Keratinocyte (primary cell): ENCODE results near the gene SMIM14. TPM values are rescaled to one million over a fixed set of nuclear protein-coding genes. Genes with fewer than 3 reads are reported as not detected.
"Not testable (repeated sequence)": the region's sequence is repeated elsewhere in the genome, so short reads cannot be mapped to it uniquely, and the experiment has no call there.

Source experiments
- DNase-seq: peaks from one replicate; pipeline ENCODE4 v3.0.0-alpha.2; 2011; ENCODE audit warnings: low read depth, missing footprints, low spot score
- FAIRE-seq: peaks from 2 replicates; lab custom pipeline; 2011; peaks lifted over from hg19 to GRCh38; lab: Jason Lieb, UNC
- H2AFZ ChIP-seq: 2 replicates; pipeline ENCODE4 v1.6.0; 2012; ENCODE audit warnings: low read length, control low read depth, inconsistent platforms; ENCODE audit not compliant: control insufficient read depth
- H3K27ac ChIP-seq: 2 replicates; pipeline ENCODE4 v1.5.1; 2011; ENCODE audit warnings: low read length; ENCODE audit not compliant: control insufficient read depth, insufficient read depth
- H3K27me3 ChIP-seq: 3 replicates; pipeline ENCODE4 v1.6.0; 2011; ENCODE audit warnings: low read length; ENCODE audit not compliant: control insufficient read depth, insufficient read depth; ENCODE audit errors: extremely low read depth
- H3K36me3 ChIP-seq, 2 experiments: 2 replicates in 1 of 2; 3 replicates in 1 of 2; pipeline ENCODE4 v1.5.1; 2011; ENCODE audit warnings: low read length in 2 of 2, mild to moderate bottlenecking in 1 of 2; ENCODE audit not compliant: control insufficient read depth in 2 of 2, insufficient read depth in 2 of 2; ENCODE audit errors: extremely low read depth in 1 of 2
- H3K4me1 ChIP-seq: 3 replicates; pipeline ENCODE4 v1.5.1; 2011; ENCODE audit warnings: low read length; ENCODE audit not compliant: control insufficient read depth, insufficient read depth; ENCODE audit errors: extremely low read depth
- H3K4me2 ChIP-seq: 3 replicates; pipeline ENCODE4 v1.6.0; 2011; ENCODE audit warnings: low read depth, low read length; ENCODE audit not compliant: control insufficient read depth, insufficient read depth; ENCODE audit errors: extremely low read depth
- H3K4me3 ChIP-seq, 3 experiments: fragments of 200-600 bp in 1 of 3; sonication (generic) in 1 of 3; 2 replicates in 2 of 3; 3 replicates in 1 of 3; pipeline ENCODE4 v1.5.1; 2011 to 2016; ENCODE audit warnings: low read length in 3 of 3, mild to moderate bottlenecking in 3 of 3, control low read depth in 2 of 3, inconsistent platforms in 1 of 3, low read depth in 1 of 3, mixed read lengths in 1 of 3, mixed run types in 1 of 3, moderate library complexity in 1 of 3; ENCODE audit not compliant: control insufficient read depth in 2 of 3, insufficient read depth in 2 of 3; ENCODE audit errors: extremely low read depth in 1 of 3
- H3K79me2 ChIP-seq: 2 replicates; pipeline ENCODE4 v1.6.0; 2012; ENCODE audit warnings: low read length; ENCODE audit not compliant: control insufficient read depth, insufficient read depth
- H3K9ac ChIP-seq: 3 replicates; pipeline ENCODE4 v1.6.0; 2011; ENCODE audit warnings: low read length; ENCODE audit not compliant: control insufficient read depth, insufficient read depth; ENCODE audit errors: extremely low read depth
- H3K9me1 ChIP-seq: 3 replicates; pipeline ENCODE4 v1.6.0; 2011; ENCODE audit warnings: low read length; ENCODE audit not compliant: control insufficient read depth, insufficient read depth; ENCODE audit errors: extremely low read depth
- H3K9me3 ChIP-seq: 2 replicates; pipeline ENCODE4 v1.5.1; 2012; ENCODE audit warnings: low read depth, low read length; ENCODE audit not compliant: control insufficient read depth
- H4K20me1 ChIP-seq: 3 replicates; pipeline ENCODE4 v1.6.0; 2011; ENCODE audit warnings: low read length; ENCODE audit not compliant: control insufficient read depth, insufficient read depth; ENCODE audit errors: extremely low read depth
- EZH2 ChIP-seq: IDR thresholded peaks from one replicate; pipeline ENCODE4 v1.6.1; 2012; ENCODE audit warnings: inconsistent platforms, mild to moderate bottlenecking, low read length, moderate library complexity
- dilution Hi-C: fragments of 300-500 bp; cut with MboI; formaldehyde crosslinking; loops from one replicate; pipeline ENCODE4 v1.7.0; 2020; ENCODE audit warnings: low sequenced_read_pairs; ENCODE audit not compliant: extremely low pct_ligation_motif_present
- polyA plus RNA-seq, 5 experiments: library from polyadenylated mRNA; depleted of rRNA in 3 of 5; stranded (reverse) in 3 of 5; stranded (forward) in 1 of 5; unstranded in 1 of 5; fragments of >200 nt; gene quantifications; 1 replicate in 1 of 5; 2 replicates in 3 of 5; 3 replicates in 1 of 5; pipeline versions ENCODE4 v1.2.1 to v1.2.3, GENCODE V29; 2011 to 2012; ENCODE audit warnings: missing spikeins in 2 of 5, low read depth in 1 of 5, low replicate concordance in 1 of 5
- TF ChIP-seq, protein P1 (sequence below), 3 experiments: IDR thresholded peaks in 1 of 3; conservative IDR thresholded peaks in 1 of 3; optimal IDR thresholded peaks in 1 of 3; 2 replicates in 2 of 3; 3 replicates in 1 of 3; pipeline versions ENCODE3 to v1.5.1; 2011; ENCODE audit warnings: low read length in 3 of 3, mild to moderate bottlenecking in 3 of 3, moderate library complexity in 2 of 3, control low read depth in 1 of 3, inconsistent platforms in 1 of 3; ENCODE audit not compliant: insufficient read depth in 2 of 3; ENCODE audit errors: extremely low read depth in 1 of 3

SMIM14 gene
- polyA plus RNA-seq, 1 donor (not counting 4 experiments of a cell fraction or from before 2014, with no cell fraction given) = 13.9 TPM

DNA sequence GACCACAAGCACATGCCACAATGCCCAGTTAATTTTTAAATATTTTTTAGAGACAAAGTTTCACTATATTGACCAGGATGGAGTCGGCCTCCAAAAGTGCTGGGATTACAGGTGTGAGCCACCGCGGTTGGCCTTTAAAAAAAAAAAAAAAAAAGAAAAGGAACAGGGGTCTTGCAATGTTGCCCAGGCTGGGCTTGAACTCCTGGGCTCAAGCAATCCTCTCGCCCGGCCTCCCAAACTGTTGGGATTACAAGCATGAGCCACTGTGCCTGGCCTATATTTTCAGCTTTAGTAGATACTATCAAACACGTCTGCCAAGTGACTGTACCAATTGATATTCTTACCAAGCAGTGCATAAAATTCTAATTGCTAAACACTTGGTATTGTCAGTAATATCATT is 120.2 kb downstream of the SMIM14 start:
- no peak overlapping the region for H2AFZ ChIP-seq
- DNase-seq = no peak
- TF ChIP-seq, protein P1, sequence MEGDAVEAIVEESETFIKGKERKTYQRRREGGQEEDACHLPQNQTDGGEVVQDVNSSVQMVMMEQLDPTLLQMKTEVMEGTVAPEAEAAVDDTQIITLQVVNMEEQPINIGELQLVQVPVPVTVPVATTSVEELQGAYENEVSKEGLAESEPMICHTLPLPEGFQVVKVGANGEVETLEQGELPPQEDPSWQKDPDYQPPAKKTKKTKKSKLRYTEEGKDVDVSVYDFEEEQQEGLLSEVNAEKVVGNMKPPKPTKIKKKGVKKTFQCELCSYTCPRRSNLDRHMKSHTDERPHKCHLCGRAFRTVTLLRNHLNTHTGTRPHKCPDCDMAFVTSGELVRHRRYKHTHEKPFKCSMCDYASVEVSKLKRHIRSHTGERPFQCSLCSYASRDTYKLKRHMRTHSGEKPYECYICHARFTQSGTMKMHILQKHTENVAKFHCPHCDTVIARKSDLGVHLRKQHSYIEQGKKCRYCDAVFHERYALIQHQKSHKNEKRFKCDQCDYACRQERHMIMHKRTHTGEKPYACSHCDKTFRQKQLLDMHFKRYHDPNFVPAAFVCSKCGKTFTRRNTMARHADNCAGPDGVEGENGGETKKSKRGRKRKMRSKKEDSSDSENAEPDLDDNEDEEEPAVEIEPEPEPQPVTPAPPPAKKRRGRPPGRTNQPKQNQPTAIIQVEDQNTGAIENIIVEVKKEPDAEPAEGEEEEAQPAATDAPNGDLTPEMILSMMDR (optimal IDR thresholded peaks at IDR 0.05 in 1 of 3, IDR thresholded peaks at IDR 0.05 in 1 of 3, conservative IDR thresholded peaks at IDR 0.05 in 1 of 3; ENCODE audit: extremely low read depth in 1 of 3, insufficient read depth in 2 of 3, low read length in 3 of 3) = no peak
- no peak for TF ChIP-seq EZH2
- H3K9me3 ChIP-seq = no peaks in the 10 kb centered on the region
- no peak overlapping the region for H3K4me3 ChIP-seq
- no peaks in the 10 kb centered on the region for H3K4me1 ChIP-seq
- no peak overlapping the region for H3K9ac ChIP-seq
- no peaks in the 10 kb centered on the region for H3K9me1 ChIP-seq
- no peak overlapping the region for H3K27ac ChIP-seq
- dilution Hi-C loops = no loop called here
- FAIRE-seq = no peak
- no peaks in the 10 kb centered on the region for H3K27me3 ChIP-seq
- H3K79me2 ChIP-seq = peaks cover 14% of the 10 kb centered on the region
- no peak overlapping the region for H3K4me2 ChIP-seq
- no peaks in the 10 kb centered on the region for H4K20me1 ChIP-seq
- H3K36me3 ChIP-seq = peaks cover 4 to 10% of the 10 kb centered on the region in 2 experiments

DNA sequence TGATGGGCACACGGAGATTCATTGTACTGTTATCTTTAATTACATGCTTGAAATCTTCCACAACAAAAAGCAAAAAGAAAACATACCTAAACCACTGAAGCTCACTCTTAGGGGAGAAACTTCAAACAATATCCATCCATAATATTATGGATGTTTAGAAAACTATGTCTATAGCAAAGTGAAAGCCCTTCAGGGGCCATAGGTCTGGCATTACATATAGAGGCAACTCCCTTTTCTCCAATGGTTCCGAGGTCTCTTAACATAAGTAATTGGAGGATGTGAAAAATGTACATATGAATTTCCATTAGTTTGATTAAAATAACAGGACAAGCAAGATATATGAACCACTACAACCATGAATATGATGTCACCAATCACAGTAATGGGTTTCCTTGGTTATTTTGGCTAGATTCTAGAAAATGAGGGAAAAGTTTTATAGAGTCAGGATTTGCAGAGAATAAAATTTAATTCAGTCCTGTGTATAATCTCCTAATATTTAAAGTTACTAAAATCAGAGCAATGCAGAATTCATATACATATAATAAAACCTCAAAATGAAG is 122.2 kb downstream of the SMIM14 start:
- Histone ChIP-seq H3K4me2 (no peak overlapping the region), H3K27me3 (no peaks in the 10 kb centered on the region), H3K9me1 (no peaks in the 10 kb centered on the region), H3K36me3 (peaks cover 4 to 10% of the 10 kb centered on the region in 2 experiments), H4K20me1 (no peaks in the 10 kb centered on the region), H3K4me3 (no peak overlapping the region), H3K4me1 (no peaks in the 10 kb centered on the region), H3K9me3 (no peaks in the 10 kb centered on the region), H3K79me2 (peaks cover 2% of the 10 kb centered on the region), H2AFZ (no peak overlapping the region), H3K27ac (no peak overlapping the region), H3K9ac (no peak overlapping the region)
- TF ChIP-seq, protein P1 (optimal IDR thresholded peaks at IDR 0.05 in 1 of 3, IDR thresholded peaks at IDR 0.05 in 1 of 3, conservative IDR thresholded peaks at IDR 0.05 in 1 of 3; ENCODE audit: extremely low read depth in 1 of 3, insufficient read depth in 2 of 3, low read length in 3 of 3) = no peak
- TF ChIP-seq EZH2 = no peak
- no peak for DNase-seq
- FAIRE-seq = no peak
- dilution Hi-C loops = no loop called here

DNA sequence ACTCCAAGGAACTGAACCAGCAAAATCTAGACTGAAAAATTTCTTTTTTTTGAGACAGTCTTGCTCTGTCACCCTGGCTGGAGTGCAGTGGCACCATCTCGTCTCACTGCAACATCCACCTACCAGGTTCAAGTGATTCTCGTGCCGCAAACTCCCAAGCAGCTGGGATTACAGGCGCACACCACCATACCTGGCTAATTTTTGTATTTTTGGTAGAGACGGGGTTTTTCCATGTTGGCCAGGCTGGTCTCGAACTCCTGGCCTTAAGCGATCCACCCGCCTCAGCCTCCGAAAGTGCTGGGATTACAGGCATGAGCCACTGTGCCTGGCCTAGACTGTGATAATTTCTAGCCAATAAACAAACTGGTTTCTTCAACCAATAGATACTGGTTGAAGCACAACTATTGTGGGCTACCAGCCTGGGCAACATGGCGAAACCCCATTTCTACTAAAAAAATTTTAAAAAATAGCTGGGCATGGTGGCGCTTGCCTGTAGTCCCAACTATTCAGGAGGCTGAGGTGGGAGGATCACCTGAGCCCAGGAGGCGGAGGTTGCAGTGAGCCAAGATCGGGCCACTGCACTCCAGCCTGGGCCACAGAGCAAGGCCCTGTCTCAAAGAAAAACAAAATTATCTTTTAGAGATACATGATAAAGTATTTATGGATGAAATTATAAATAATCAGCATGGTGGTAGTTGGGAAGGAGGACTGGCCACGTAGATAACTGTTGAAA is 122.8 kb downstream of the SMIM14 start:
- H2AFZ ChIP-seq, H3K36me3 ChIP-seq, FAIRE-seq, DNase-seq, H3K9me1 ChIP-seq, H3K9ac ChIP-seq, H4K20me1 ChIP-seq, dilution Hi-C loops, H3K79me2 ChIP-seq, H3K27ac ChIP-seq, H3K27me3 ChIP-seq, H3K9me3 ChIP-seq, H3K4me3 ChIP-seq, H3K4me1 ChIP-seq, H3K4me2 ChIP-seq: not testable (repeated sequence)
